ENCODE measurements around the gene ACKR3.

DNA sequence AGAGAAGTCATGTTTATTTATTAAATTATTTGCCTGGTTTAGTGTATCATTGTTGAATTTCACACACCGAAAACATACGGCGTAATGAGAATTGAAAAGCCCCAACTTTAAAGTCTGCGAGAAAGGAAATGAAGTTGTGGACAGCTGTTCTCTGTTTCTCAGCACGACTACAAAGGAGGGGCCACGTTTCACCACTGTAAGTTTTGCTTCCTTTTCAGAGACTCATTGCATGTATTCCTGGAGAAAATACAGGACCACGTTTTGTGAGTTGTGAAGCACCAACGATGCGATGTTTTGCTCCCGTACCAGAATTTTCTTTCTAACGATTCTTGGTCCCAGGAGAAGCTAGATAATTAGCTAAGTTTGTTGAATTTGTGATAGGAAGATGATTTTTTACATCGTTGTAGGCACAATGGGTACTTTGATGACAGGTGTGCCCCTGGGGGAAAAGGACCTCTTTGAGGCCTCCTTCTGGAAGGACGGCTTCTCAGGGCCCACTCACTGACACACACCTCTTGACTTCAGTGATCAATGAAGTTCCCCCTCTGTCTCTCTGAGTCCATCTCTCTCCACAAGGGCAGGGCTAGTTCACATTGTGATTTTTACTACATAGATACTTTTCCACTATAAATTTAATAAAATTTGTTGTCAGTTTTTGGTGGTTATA, 23.7 kb upstream of the ACKR3 start:
- TF ChIP-seq, protein P1, sequence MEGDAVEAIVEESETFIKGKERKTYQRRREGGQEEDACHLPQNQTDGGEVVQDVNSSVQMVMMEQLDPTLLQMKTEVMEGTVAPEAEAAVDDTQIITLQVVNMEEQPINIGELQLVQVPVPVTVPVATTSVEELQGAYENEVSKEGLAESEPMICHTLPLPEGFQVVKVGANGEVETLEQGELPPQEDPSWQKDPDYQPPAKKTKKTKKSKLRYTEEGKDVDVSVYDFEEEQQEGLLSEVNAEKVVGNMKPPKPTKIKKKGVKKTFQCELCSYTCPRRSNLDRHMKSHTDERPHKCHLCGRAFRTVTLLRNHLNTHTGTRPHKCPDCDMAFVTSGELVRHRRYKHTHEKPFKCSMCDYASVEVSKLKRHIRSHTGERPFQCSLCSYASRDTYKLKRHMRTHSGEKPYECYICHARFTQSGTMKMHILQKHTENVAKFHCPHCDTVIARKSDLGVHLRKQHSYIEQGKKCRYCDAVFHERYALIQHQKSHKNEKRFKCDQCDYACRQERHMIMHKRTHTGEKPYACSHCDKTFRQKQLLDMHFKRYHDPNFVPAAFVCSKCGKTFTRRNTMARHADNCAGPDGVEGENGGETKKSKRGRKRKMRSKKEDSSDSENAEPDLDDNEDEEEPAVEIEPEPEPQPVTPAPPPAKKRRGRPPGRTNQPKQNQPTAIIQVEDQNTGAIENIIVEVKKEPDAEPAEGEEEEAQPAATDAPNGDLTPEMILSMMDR (IDR thresholded peaks at IDR 0.05), result no peak
- TF ChIP-seq POLR2A (IDR thresholded peaks at IDR 0.05; ENCODE audit: low read depth) (no peak), POLR2AphosphoS5 (IDR thresholded peaks at IDR 0.05) (no peak)
